Stimulated activated CD4-positive, alpha-beta T cell treated with anti-CD3 and anti-CD28 coated beads, Interleukin-2, amount 100 ng/mL, for 24 hours (primary cell): ENCODE measurements around the gene TRIM48.
"Not testable (repeated sequence)": the region's sequence is repeated elsewhere in the genome, so short reads cannot be mapped to it uniquely, and the experiment has no call there.

ENCODE experiments used
- DNase-seq, 2 donors: peaks; one replicate each; pipeline ENCODE4 v3.0.0-alpha.2; 2020

TRIM48 gene

DNA sequence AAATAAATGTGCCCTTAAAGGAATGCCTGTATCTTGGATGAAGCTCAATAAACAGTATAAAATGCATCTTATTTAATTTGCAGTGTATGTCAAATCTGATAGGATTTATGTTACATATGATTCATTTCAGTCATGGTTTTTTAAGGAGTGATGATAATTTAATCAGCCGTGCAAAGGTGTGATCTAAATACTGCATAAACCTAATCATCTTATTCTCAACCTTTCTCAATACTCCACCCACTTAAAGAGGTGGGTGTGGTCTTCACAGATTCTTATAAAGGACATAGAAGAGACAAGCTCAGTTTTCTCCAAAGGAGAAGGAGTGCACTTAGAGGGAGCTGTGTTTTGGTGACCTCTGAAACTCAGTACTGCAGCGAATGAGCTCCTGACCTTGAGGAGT is at the start of gene TRIM48:
Gene TRIM48 (plus strand): TSS at position 301 of the 400 bp plus-strand sequence. CDS start 113 bp downstream, outside the sequence.
- not testable (repeated sequence) for DNase-seq

DNA sequence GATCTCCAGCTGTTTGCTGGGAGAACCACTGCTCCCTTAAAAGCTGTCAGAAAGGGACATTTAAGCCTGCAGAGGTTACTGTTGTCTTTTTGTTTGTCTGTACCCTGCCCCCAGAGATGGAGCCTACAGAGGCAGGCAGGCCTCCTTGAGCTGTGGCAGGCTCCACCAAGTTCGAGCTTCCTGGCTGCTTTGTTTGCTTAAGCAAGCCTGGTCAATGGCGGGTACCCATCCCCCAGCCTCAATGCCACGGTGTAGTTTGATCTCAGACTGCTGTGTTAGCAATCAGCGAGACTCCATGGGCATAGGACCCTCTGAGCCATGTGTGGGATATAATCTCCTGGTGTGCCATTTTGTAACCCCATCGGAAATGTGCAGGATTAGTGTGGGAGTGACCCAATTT is 23.6 kb upstream of the TRIM48 start:
- DNase-seq = not testable (repeated sequence)

GRCh38 chr11:55263081-55263480 is 1.1 kb downstream of the TRIM48 start:
- no peak for DNase-seq
